ENCODE measurements around the gene CHAMP1.

Gene CHAMP1

DNA sequence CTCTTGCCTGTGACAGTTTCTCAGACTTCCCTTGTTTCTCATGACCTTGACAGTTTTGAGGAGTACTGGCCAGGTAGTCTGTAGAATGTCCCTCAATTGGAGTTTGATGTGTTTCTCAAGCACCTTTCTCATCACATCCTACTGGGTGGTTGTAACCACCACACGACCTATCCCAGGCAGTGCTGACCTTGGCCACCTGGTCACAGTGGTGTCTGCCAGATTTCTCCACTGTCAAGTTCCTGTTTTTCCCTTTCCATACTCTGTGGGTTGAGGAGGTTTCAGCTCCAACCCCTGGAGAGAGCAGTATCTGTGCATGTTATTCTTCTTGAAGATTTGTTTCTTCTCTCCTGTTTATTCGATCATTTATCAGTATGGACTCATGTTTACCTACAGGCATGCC is 41.3 kb upstream of the CHAMP1 start:
- no peak overlapping the region for H3K4me3 ChIP-seq (ENCODE audit: low read length)
- TF ChIP-seq, protein P1, sequence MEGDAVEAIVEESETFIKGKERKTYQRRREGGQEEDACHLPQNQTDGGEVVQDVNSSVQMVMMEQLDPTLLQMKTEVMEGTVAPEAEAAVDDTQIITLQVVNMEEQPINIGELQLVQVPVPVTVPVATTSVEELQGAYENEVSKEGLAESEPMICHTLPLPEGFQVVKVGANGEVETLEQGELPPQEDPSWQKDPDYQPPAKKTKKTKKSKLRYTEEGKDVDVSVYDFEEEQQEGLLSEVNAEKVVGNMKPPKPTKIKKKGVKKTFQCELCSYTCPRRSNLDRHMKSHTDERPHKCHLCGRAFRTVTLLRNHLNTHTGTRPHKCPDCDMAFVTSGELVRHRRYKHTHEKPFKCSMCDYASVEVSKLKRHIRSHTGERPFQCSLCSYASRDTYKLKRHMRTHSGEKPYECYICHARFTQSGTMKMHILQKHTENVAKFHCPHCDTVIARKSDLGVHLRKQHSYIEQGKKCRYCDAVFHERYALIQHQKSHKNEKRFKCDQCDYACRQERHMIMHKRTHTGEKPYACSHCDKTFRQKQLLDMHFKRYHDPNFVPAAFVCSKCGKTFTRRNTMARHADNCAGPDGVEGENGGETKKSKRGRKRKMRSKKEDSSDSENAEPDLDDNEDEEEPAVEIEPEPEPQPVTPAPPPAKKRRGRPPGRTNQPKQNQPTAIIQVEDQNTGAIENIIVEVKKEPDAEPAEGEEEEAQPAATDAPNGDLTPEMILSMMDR (conservative IDR thresholded peaks at IDR 0.05; ENCODE audit: low read depth, low read length): no peak
- DNase-seq (ENCODE audit: low read depth): no peak

DNA sequence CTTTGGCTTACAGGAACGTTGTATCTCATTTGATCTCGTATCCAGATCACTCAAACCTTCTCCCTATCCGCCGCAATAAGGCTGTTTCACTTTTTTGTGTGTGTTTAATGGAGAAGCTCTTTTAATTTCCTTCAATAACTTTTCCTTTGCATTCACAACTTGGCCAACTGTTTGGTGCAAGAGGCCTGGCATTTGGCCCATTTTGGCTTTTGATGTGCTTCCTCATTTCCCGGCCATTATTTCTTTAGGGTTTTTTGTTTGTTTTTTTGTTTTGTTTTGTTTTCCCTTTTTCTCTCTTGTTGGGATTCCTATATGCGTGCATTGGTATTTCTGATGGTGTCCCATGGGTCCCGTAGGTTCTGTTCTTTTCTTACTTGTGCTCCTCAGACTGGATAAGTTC is 39.0 kb upstream of the CHAMP1 start:
- no peak for DNase-seq (ENCODE audit: low read depth)
- TF ChIP-seq, protein P1 (conservative IDR thresholded peaks at IDR 0.05; ENCODE audit: low read depth, low read length): no peak
- no peak overlapping the region for H3K4me3 ChIP-seq (ENCODE audit: low read length)

DNA sequence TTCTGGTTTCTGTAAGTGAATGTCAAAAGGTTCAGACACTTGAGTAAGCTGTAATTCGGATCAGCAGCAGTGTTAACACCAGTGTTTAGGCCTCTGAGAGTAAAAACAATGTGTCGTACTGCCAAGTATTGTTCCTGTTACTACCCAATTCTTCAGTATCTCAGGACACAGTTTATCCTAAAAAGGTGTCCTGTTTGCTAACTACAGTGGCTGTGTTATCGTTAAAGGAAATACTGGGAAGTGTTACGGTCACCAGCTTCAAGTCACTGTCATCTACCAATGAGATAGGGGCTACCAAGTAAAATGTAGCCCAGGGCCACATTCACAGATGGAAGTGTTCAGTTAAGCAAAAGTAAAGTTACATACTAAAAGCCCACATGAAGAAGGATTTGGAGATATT is 35.2 kb upstream of the CHAMP1 start:
- TF ChIP-seq, protein P1 (conservative IDR thresholded peaks at IDR 0.05; ENCODE audit: low read depth, low read length): no peak
- H3K4me3 ChIP-seq (ENCODE audit: low read length): no peak overlapping the region

DNA sequence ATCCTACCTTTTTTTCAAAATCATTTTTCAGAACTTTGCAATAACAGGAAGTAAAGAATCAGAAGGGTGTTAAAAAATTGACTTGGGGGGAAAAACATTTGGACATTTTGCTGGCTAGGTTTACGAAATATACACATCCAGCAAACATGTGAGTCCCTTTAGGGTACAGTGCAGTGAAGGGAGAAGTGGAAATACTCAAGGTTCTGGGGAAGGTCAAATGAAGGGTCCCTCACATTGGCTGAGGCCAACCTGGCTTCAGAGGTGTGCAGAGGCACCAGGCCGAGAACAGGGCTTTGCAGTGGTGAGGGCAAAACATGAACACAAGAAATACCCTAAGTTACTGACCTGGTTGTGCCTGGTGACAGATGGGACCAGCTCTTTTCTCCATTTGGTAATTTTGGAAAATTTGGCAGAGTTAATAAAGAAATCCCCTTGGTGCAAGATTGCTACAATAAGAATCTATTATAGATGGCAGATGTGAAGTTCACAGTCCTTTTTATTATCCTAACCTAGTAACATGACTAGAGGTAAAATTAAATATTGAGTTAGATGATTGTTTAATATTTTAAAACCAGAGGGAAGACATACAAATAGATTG is 34.4 kb upstream of the CHAMP1 start:
- H3K4me3 ChIP-seq (ENCODE audit: low read length): no peak overlapping the region
- TF ChIP-seq, protein P1 (conservative IDR thresholded peaks at IDR 0.05; ENCODE audit: low read depth, low read length): no peak
- no peak for DNase-seq (ENCODE audit: low read depth)

More for the DNA sequence above, 35.2 kb upstream of the CHAMP1 start:
- no peak for DNase-seq (ENCODE audit: low read depth)

DNA sequence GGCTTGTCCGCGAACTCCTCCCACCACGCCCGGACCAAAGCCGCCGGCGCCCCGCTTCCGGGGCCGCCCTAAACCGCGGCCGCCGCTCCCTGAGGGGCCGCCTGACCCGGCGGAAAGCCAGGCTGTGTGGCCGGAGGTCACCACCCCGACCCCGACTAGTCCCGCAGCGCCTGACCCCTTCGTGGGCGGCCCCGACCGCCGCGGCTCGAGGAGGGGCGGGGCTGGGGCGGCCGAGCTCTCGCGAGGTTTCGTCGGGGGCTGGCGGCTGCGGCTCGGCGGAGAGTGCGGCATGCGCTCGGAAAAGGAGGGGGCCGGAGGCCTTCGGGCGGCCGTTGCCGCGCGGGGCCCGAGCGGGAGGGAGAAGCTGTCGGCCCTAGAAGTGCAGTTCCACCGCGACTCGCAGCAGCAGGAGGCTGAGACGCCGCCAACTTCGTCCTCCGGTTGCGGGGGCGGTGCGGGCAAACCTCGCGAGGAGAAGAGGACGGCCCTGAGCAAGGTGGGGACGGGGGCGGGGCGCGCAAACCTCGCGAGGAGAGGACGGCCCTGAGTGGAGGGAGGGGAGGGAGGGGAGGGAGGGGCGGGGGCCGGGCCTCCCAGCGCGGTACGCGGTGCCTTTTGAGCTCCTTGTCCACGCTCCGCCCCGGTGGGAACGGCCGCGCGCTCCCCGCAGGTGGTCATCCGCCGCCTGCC is 32.8 kb upstream of the CHAMP1 start, which contains the start of gene UPF3A:
Gene UPF3A, plus strand, starts transcription at position 251 of the 690 bp plus-strand sequence. Its CDS starts 39 bp downstream, at position 290.
- H3K4me3 ChIP-seq (ENCODE audit: low read length): peak within 1 kb of the TSS; percentile 69
- TF ChIP-seq, protein P1 (conservative IDR thresholded peaks at IDR 0.05; ENCODE audit: low read depth, low read length): no peak
- DNase-seq (ENCODE audit: low read depth): peak; percentile 54

DNA sequence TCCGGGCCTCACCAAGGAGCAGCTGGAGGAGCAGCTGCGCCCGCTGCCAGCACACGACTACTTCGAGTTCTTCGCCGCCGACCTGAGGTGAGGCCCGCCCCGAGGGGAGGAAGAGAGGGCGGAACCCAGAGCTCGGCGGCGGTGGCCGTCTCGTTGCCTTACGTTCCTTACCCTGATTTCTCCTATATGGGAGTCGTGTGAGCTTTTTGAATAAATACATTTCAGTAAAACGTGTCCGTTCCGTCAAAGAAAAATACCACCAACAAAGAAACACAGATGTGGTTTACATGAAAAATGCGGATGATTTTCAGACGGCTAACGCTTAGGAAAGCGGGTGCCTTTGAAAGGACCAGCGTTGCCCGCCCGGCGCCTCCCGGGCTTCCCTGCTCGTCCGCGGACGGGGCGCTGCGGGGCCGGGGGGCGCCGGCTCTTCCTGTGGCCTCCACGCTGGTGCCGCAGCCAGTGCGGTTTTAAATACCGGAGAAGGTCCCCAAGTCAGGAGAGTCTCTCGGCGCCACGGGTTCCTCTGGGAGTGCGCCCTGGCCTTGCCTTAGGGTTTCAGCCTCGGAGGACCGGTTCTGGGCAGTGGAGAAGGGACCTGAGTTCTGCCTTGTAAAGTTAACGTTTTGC is 32.1 kb upstream of the CHAMP1 start:
- H3K4me3 ChIP-seq (ENCODE audit: low read length): peak overlapping the region; percentile 69
- TF ChIP-seq, protein P1 (conservative IDR thresholded peaks at IDR 0.05; ENCODE audit: low read depth, low read length): no peak
- DNase-seq (ENCODE audit: low read depth): peak; percentile 17
